IPS-20b (cell line): ENCODE data around the gene SEZ6L.

ENCODE experiments used
- H3K27ac ChIP-seq: one replicate; pipeline ENCODE4 v1.5.1; 2013; ENCODE audit warnings: low read length
- H3K27me3 ChIP-seq: 2 replicates; pipeline ENCODE4 v1.6.1; 2013; ENCODE audit warnings: mild to moderate bottlenecking, low read length, inconsistent platforms; ENCODE audit not compliant: insufficient read depth
- H3K36me3 ChIP-seq: 2 replicates; pipeline ENCODE4 v1.6.1; 2013; ENCODE audit warnings: low read depth, mild to moderate bottlenecking, inconsistent platforms, low read length, moderate library complexity; ENCODE audit not compliant: insufficient read depth
- H3K4me1 ChIP-seq: 2 replicates; pipeline ENCODE4 v1.6.1; 2013; ENCODE audit warnings: mild to moderate bottlenecking, control low read depth, inconsistent platforms, low read length, moderate library complexity; ENCODE audit not compliant: insufficient read depth
- H3K4me3 ChIP-seq: 2 replicates; pipeline ENCODE4 v1.5.1; 2013; ENCODE audit warnings: mild to moderate bottlenecking, low read length, inconsistent platforms
- H3K9ac ChIP-seq: 2 replicates; pipeline ENCODE4 v1.6.1; 2013; ENCODE audit warnings: low read depth, mild to moderate bottlenecking, inconsistent platforms, low read length, moderate library complexity
- H3K9me3 ChIP-seq: 2 replicates; pipeline ENCODE4 v1.6.1; 2013; ENCODE audit warnings: mild to moderate bottlenecking, low read depth, low read length, inconsistent platforms; ENCODE audit not compliant: insufficient read depth

The SEZ6L gene

GRCh38 chr22:26169315-26170111, at the start of gene SEZ6L:
Gene SEZ6L (plus strand): TSS chr22:26169462. CDS start chr22:26169670, 208 bp downstream.
- H3K36me3 ChIP-seq: no peaks in the 10 kb centered on the region
- H3K4me3 ChIP-seq: peak within 1 kb of the TSS; percentile 72
- peaks cover 15% of the 10 kb centered on the region for H3K4me1 ChIP-seq
- peaks cover 88% of the 10 kb centered on the region for H3K27me3 ChIP-seq
- H3K27ac ChIP-seq: no peak within 1 kb of the TSS
- peak within 1 kb of the TSS; percentile 29; the same call in 1 of the 2 replicates for H3K9ac ChIP-seq
- H3K9me3 ChIP-seq: no peaks in the 10 kb centered on the region

GRCh38 chr22:26122920-26123468, 46.3 kb upstream of the SEZ6L start:
- Histone ChIP-seq H3K36me3 (no peaks in the 10 kb centered on the region), H3K4me1 (no peaks in the 10 kb centered on the region), H3K27me3 (no peaks in the 10 kb centered on the region), H3K4me3 (no peak overlapping the region), H3K27ac (no peak overlapping the region), H3K9me3 (no peaks in the 10 kb centered on the region), H3K9ac (no peak overlapping the region)

GRCh38 chr22:26124991-26125725, 44.1 kb upstream of the SEZ6L start:
- Histone ChIP-seq H3K27ac (no peak overlapping the region), H3K9ac (no peak overlapping the region), H3K9me3 (no peaks in the 10 kb centered on the region)

DNA sequence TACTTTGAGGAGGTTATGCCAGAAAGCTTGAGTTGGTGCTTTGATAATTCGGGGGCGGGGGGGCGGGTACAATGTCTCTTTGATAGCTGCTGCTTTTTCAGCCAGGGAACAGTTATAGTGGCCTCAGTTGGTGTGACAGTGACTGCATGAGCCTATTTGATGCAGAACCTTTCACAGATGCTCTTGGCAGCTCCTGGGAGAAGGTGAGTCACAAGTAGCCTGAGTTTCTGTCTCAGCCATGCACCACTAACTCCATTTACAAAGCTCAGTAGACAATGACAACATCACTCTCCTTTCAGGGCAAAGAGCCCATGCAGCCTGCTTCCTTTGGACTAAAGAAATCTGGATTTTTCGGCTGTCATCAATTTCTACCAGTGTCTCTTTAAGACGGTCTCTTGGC, 42.1 kb upstream of the SEZ6L start:
- no peaks in the 10 kb centered on the region for H3K27me3 ChIP-seq
- no peak overlapping the region for H3K4me3 ChIP-seq
- H3K9ac ChIP-seq: no peak overlapping the region
- H3K9me3 ChIP-seq: no peaks in the 10 kb centered on the region
- H3K27ac ChIP-seq: no peak overlapping the region
- H3K4me1 ChIP-seq: peaks cover 9% of the 10 kb centered on the region
- no peaks in the 10 kb centered on the region for H3K36me3 ChIP-seq

More at GRCh38 chr22:26124991-26125725, 44.1 kb upstream of the SEZ6L start:
- Histone ChIP-seq H3K27me3 (no peaks in the 10 kb centered on the region), H3K4me3 (no peak overlapping the region), H3K36me3 (no peaks in the 10 kb centered on the region), H3K4me1 (no peaks in the 10 kb centered on the region)

- Histone ChIP-seq H3K36me3 (no peaks in the 10 kb centered on the region), H3K4me1 (peaks cover 9% of the 10 kb centered on the region), H3K27ac (no peak overlapping the region), H3K27me3 (no peaks in the 10 kb centered on the region), H3K4me3 (no peak overlapping the region), H3K9me3 (no peaks in the 10 kb centered on the region), H3K9ac (no peak overlapping the region)
Measured at GRCh38 chr22:26127556-26127955, 41.7 kb upstream of the SEZ6L start.

DNA sequence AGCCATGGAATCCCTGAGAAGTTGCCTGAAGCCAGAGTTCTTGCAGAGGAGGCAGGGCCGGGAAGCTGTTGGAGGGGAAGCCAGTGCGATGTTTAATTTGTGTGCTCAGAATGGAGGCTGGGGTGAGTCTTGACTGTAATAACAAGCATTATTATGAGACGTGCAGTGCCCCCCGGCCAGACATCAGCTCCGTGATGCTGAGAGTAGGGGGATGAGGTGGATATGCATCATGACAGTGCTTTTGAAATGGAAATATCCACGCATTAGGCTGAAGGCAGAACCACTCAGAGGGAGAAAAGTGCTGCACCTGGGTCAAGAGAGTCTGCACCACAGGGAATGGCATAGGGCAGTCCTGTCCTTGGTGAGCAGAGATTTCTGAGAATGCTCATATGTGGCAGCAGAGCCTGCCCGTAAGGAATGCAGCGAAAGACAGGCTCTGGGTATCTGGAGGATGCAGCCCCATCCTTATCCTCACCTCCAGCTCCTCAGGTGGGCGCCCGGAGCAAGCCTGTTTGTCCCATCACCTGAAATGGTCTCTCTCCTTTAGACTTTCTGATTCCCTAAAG, 37.6 kb upstream of the SEZ6L start:
- Histone ChIP-seq H3K4me1 (peaks cover 9% of the 10 kb centered on the region), H3K27ac (no peak overlapping the region), H3K9me3 (no peaks in the 10 kb centered on the region), H3K4me3 (no peak overlapping the region), H3K36me3 (no peaks in the 10 kb centered on the region), H3K9ac (no peak overlapping the region), H3K27me3 (no peaks in the 10 kb centered on the region)

- H3K27me3 ChIP-seq: no peaks in the 10 kb centered on the region
- peaks cover 9% of the 10 kb centered on the region for H3K4me1 ChIP-seq
- H3K9ac ChIP-seq: no peak overlapping the region
- H3K27ac ChIP-seq: no peak overlapping the region
- no peaks in the 10 kb centered on the region for H3K9me3 ChIP-seq
- no peak overlapping the region for H3K4me3 ChIP-seq
- H3K36me3 ChIP-seq: no peaks in the 10 kb centered on the region
Measured at GRCh38 chr22:26134654-26135330, 34.5 kb upstream of the SEZ6L start.

DNA sequence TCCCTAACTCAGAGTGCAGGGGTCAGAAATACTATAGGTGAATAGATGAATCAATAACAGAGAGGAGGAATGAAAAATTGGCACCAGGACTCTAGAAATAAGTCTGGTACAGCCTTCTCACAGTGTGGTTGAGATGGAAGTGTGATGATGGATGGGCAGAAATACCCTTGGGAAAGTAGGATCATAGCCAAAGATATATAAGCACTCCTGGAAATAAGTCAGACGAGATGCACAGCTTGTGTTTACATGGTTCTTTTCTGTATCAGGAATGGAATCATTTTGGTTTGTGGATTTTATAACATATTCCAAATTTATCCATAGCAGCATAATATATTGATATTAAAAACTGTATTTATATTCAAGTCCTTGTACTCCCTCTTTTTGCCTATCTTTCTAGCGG, 33.5 kb upstream of the SEZ6L start:
- Histone ChIP-seq H3K4me3 (no peak overlapping the region), H3K9me3 (no peaks in the 10 kb centered on the region), H3K27me3 (no peaks in the 10 kb centered on the region), H3K27ac (no peak overlapping the region), H3K4me1 (peaks cover 9% of the 10 kb centered on the region), H3K9ac (no peak overlapping the region), H3K36me3 (no peaks in the 10 kb centered on the region)

DNA sequence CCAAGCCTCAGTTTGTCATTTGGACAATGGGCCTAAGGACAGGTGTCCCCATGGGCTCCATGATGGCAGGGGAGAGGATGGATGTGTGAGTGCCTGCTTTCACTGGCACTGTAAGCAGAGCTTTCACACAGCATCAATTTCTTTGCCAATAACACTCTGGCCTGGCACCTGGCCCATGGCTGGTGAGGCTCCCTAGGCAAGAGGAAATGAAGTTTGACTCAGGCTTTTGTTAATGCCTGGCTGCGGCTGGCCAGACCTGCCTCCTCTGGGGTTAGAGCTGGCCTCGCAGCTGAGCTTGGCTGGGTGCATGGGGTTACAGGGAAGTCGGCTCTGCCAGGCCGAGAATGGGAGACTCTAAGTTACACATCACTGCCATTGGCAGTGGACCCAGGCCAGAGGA, 30.0 kb upstream of the SEZ6L start:
- no peaks in the 10 kb centered on the region for H3K9me3 ChIP-seq
- no peaks in the 10 kb centered on the region for H3K36me3 ChIP-seq
- H3K27me3 ChIP-seq: no peaks in the 10 kb centered on the region
- H3K27ac ChIP-seq: no peak overlapping the region
- H3K4me3 ChIP-seq: no peak overlapping the region
- no peak overlapping the region for H3K9ac ChIP-seq
- no peaks in the 10 kb centered on the region for H3K4me1 ChIP-seq

DNA sequence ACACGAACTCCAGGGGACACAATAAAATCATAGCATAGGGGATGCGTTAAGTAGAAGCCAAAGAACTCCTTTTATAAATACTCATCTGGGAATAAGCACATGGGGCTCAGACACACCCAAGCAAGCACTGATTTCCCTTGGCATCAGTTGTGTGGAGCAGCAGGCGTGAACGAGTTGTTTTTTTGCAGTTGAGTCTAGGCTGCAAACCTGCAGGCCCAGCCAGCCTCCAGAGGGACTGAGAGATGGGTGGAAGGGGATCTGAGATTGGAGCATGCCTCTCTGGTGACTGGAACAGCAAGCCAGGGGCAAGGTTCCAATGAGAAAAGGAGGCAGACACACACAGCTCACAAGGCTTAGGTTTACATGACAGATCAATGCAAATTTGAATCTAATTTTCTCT, 27.4 kb upstream of the SEZ6L start:
- Histone ChIP-seq H3K4me3 (no peak overlapping the region), H3K27ac (no peak overlapping the region), H3K36me3 (no peaks in the 10 kb centered on the region), H3K4me1 (no peaks in the 10 kb centered on the region), H3K27me3 (no peaks in the 10 kb centered on the region), H3K9me3 (no peaks in the 10 kb centered on the region), H3K9ac (no peak overlapping the region)

DNA sequence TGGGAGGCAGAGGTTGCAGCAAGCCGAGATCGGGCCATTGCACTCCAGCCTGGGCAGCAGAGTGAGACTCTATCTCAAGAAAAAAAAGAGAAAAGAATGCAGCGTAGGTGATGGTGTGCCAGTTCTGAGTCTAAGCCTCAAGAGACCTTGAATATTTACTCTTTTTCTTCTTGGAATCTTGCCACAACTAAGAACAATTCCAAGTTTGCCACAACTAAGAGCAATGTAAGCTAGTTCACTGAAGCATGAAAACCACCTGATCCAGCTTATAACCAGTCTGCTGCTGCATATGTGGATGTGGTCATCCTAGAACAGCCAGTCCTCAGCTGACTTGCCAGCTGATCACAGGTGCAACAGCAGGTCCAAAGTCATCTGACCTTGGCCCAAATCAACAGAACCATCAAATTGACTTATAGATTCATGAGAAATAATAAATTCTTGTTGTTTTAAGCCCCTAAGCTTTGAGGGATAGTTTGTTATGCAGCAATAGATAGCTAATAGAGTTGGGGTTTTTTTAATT, 25.4 kb upstream of the SEZ6L start:
- no peaks in the 10 kb centered on the region for H3K36me3 ChIP-seq
- H3K9ac ChIP-seq: no peak overlapping the region

More for the DNA sequence above, 25.4 kb upstream of the SEZ6L start:
- Histone ChIP-seq H3K4me1 (no peaks in the 10 kb centered on the region), H3K9me3 (no peaks in the 10 kb centered on the region), H3K4me3 (no peak overlapping the region), H3K27ac (no peak overlapping the region), H3K27me3 (no peaks in the 10 kb centered on the region)
